Gastroesophageal sphincter (tissue), 3 donors: Measurements from ENCODE around the gene KDM3B.

ENCODE experiments used
- EP300 ChIP-seq: sonication (generic); formaldehyde crosslinking; IDR thresholded peaks from one replicate; pipeline ENCODE4 v1.6.1; 2017; ENCODE audit warnings: antibody characterized with exemption, mild to moderate bottlenecking
- POLR2A ChIP-seq, 2 donors: fragments of 450-650 bp; IDR thresholded peaks; one replicate each; pipeline ENCODE4 v1.6.1; 2017; ENCODE audit warnings: antibody characterized with exemption in 2 of 2, mild to moderate bottlenecking in 2 of 2, moderate library complexity in 1 of 2
- POLR2AphosphoS5 ChIP-seq: sonication (generic); formaldehyde crosslinking; IDR thresholded peaks from one replicate; pipeline ENCODE4 v1.6.1; 2017; ENCODE audit warnings: antibody characterized with exemption
- TF ChIP-seq, protein P1 (sequence below), 4 experiments: fragments of 200-600 bp in 2 of 4; fragments of 450-650 bp in 2 of 4; sonication (generic) in 1 of 4; IDR thresholded peaks; one replicate each; pipeline ENCODE4 v1.5.1; 2017 to 2019; ENCODE audit warnings: antibody characterized with exemption in 4 of 4, mild to moderate bottlenecking in 2 of 4, moderate library complexity in 2 of 4

DNA sequence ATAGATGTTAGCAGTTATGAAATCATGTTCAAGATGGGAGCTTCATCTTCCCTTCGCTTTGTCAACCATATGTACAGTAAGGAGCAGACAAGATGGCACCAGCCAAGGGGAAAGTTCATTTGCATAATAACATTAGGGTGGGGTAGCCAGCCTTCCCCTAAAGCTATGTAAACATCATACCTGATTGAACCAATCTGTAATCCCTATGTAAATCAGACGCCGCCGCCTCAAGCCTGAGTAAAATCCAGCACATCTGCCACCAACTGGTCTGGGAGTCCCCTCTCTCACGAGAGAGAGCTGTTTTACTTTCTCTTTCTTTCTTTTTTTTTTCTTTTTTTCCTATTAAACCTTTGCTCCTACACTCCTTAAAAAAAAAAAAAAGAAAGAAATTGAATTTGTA lies 55.5 kb downstream of the KDM3B start:
- TF ChIP-seq, protein P1, sequence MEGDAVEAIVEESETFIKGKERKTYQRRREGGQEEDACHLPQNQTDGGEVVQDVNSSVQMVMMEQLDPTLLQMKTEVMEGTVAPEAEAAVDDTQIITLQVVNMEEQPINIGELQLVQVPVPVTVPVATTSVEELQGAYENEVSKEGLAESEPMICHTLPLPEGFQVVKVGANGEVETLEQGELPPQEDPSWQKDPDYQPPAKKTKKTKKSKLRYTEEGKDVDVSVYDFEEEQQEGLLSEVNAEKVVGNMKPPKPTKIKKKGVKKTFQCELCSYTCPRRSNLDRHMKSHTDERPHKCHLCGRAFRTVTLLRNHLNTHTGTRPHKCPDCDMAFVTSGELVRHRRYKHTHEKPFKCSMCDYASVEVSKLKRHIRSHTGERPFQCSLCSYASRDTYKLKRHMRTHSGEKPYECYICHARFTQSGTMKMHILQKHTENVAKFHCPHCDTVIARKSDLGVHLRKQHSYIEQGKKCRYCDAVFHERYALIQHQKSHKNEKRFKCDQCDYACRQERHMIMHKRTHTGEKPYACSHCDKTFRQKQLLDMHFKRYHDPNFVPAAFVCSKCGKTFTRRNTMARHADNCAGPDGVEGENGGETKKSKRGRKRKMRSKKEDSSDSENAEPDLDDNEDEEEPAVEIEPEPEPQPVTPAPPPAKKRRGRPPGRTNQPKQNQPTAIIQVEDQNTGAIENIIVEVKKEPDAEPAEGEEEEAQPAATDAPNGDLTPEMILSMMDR (IDR thresholded peaks at IDR 0.05): no peak
- TF ChIP-seq EP300: no peak
- TF ChIP-seq POLR2A (IDR thresholded peaks at IDR 0.05): no peak
- no peak for TF ChIP-seq POLR2AphosphoS5
